HG03103 (cell line): ENCODE measurements around the gene SOX14.

ENCODE experiments used
- ATAC-seq: cut with Tn5 transposase; IDR thresholded peaks from one replicate; pipeline ENCODE4 v1.9.1; 2021; ENCODE audit warnings: low read depth; ENCODE audit not compliant: unreplicated experiment

The SOX14 gene

DNA sequence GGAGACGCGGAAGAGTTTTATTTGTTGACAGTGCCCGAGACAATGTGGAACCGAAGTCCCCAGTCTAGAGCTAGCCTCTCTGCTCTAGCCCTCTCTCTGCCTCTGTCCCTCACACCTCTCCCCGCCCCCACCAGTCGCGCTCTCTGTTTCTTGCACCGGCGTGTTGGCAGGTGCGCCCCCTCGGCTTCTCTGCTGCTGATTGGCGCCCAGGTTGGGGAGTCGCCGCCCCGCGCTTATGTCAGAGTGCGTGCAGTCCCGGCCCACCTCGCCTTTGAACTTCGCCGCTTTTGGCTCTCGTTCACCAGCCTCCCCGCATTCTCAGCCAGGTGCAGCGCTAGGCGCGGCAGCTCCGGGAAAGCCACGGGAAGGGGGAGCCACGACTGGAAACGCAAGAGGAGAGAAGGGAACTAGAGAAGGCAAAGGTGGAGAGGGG lies at the start of gene SOX14:
TSS of gene SOX14 (plus strand) at position 315 of the 433 bp plus-strand sequence. CDS start 470 bp downstream, outside the sequence.
- ATAC-seq = no peak

DNA sequence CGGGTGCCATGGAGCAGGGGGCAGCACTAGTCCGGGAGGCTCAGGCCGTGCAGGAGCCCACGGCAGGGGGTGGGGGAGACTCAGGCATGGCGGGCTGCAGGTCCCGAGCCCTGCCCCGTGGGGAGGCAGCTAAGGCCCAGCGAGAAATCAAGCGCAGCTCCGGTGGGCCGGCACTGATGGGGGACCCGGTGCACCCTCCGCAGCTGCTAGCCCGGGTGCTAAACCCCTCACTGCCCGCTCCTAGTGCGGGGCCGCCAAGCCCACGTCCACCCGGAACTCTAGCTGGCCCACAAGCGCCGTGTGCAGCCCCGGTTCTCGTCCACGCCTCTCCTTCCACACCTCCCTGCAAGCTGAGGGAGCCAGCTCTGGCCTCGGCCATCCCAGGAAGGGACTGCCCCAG lies 49.6 kb upstream of the SOX14 start:
- no peak for ATAC-seq

DNA sequence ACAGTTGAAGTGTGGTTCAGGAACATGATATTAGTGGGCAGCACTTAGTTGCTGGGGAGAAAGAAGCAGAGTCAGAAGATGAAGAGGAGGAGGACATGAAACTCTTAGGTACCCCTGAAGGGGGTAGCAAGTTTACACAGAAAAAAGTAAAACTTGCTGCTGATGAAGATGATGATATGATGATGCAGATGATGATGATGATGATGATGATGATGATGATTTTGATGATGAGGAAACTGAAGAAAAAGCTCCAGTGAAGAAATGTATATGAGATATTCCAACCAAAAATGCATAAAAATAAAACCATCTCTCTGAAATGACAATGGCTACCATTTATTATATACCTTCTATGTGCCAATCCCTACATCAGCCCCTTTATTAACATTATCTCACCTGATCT lies 39.9 kb upstream of the SOX14 start:
- ATAC-seq = no peak

DNA sequence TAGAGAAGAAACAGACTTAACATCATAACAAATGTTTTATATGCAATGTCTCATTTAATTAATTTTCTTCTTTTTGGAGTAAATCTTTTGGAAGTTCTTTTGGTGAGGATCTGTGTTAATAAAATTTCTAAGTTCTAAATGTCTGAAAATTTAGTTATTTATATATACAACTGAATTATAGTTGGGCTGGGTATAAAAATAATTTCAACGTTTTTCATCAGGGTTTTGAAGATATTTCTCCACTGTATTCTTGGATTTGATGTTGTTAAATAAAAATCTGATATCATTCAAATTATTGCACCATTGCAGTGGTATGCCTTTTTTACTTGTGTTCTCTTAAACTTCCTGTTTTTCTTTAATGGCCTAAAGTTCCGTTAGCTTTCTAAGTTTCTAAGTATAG lies 26.9 kb upstream of the SOX14 start:
- no peak for ATAC-seq

DNA sequence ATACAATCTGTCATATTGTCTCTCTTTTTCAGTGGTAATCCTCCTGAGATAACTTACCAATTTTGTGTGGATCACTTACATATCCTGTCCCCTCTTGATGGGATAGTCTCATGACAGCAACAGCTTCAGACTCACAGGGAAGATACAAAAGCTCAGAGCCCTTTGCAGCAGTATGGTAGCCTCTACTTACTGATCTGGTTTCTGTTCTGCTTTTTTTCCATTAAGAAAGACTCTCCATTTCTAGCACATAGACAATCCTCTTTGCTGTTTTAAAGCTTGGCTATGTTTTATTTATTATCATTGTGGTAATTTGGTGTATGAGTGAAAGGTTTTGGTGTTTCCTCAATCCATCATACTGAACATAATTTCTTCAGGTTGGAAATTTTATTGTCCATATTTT lies 25.4 kb upstream of the SOX14 start:
- no peak for ATAC-seq

DNA sequence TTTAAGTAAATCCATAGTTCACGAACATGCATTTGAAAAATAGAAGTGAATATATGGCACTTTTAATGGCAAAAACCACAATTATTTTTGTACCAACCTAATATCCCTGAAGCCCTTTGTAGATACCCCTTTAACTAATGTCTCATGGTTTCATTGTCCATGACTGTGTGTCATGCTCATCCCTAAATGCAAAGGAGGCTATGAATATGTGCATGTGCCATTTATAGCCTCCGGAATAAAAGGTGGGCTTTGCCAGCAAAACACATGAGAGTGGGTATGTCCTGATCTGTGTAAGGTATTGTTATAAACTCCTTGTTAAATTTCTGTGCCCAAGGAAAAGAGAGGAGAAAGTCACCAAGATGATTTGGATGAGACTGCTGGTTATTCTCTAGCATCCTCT lies 20.5 kb upstream of the SOX14 start:
- no peak for ATAC-seq

DNA sequence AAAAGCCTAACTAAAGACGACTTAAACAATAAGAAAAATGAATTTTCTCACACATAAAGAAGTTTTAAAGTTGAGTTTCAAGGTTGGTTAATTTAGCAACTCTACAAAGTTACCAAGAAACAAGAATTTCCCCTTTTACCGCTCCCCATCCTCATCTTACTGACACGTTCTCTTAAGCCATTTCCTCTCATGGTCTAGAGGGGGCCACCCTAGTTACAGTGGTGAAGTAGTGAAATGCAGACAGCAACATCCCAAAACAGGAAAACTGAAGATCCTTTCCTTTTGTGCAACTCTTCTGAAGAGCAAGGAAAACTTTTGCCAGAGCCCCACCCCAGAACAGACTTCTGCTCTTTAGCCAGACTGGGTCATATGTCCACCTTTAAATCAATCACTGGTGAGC lies 17.3 kb upstream of the SOX14 start:
- no peak for ATAC-seq

DNA sequence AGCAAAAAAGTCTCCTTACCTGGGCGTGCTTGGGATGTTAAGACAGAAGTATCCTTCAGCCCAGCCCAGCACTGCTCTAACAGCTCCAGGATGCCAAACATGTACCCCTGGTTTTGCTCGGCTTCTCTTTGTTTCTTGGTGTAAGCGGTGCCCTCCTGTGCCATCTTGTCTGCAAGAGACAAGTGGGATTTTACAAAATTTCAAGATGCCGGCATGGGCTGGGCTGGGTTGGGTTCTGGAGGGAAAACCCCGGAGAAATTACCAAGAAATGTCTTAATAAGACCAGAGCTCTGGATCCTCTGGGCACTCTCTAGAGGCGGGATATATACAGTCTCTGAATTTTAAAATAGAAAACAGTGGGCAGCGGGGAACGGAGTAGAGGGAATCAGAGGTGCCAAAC lies 4.6 kb upstream of the SOX14 start:
- no peak for ATAC-seq

DNA sequence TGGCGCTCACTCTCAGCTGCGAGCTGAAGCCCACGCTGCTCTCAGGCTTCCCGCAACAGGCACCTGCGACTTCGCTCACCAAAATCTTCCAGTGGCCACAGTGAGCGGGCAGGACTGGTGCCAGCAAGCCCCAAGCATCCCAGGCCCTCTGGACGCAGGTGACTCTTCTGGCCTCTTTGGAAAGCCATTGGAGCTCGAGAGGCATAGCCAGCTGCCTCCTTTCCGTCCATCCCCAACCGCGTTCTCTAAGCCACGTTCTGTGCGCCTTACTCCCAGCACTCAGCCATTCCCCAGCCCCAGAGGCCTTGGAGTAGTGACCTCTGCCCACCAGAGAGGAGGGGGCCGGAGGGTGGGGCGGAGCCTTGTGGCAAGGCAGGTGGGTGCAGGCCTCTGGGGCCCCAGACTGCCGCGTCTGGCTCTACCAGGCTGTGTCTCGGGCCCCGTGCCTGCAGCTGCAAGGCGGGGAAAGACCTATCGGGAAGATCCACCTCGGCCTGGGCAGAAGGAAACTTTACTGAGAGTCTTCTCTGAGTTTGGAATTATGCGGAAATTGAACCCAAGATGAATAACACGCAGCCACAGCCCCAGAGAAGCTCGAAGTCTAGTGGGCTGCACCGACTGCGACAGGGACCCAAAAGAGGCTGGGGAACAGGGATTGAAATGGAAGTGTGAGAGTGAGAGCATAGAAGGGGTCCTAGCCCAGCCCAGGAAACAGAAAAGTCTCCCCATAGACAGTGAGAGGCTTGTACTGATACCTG lies 3.6 kb upstream of the SOX14 start:
- no peak for ATAC-seq

DNA sequence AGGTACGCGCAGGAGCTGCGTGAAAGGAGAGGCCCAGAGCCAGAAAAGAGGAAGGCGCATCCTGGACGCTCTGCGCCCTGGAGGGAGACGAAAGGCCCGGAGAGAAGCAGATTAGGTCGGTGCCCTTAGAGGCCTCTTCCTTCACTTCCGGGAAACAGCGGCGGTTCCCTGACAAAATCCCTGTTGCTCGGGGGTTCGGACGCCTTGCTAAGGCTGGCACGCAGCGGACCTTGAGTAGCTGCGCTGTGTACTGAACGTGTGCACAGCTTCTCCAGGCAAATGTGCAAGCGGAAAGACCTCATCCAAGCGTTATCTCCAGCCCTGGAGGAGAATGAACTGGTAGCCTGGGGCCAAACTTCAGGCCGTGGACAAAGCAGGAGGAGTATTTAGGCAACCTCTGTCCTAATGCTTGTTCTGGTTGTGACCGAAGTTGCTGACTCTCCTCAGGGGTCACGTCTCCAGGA lies 3.0 kb upstream of the SOX14 start:
- no peak for ATAC-seq

DNA sequence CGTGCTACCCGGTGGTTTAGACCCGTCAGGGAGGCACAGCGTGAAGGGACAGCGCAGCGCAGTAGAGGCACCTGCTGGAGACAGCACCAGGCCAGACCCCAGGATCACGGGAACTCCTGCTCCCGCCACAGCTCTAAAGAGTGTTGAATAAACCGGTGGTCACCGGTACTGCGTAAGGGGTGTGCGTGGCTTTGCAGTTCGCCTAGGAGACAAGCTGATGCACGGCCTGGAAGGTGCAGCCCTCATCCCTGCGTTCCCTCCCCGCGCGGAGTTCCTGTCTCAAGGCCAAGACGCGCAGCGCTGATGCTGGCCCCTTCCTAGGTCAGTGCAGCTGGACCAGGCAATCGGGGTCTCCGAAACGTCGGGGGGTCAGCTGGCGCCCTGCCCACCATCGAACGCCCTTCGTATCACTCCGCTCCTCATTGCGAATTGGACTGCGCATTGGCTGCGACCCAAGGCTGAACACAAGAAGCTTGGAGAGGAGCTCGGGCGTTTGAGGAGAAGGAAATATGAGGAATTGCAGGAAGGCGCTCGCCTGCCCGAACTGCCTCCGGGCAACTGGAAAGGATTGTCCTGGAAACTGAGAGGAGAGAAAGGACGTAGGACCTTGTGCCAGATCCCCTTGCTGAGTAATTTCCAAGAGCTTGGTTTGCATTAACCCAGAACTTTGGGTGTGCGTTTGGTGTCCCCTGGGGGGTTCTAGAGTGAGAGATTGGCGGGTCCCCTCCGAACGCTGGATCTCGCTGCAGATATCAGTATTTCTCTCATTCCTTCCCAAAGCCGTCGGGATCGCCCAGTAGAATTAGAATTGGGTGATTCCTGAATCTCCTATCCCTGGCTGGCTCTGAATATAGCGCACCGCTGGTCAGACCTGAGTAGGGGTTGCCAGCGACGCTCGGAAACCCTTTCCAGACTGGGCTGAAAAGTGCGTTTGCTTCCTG lies 2.3 kb upstream of the SOX14 start:
- ATAC-seq = no peak

DNA sequence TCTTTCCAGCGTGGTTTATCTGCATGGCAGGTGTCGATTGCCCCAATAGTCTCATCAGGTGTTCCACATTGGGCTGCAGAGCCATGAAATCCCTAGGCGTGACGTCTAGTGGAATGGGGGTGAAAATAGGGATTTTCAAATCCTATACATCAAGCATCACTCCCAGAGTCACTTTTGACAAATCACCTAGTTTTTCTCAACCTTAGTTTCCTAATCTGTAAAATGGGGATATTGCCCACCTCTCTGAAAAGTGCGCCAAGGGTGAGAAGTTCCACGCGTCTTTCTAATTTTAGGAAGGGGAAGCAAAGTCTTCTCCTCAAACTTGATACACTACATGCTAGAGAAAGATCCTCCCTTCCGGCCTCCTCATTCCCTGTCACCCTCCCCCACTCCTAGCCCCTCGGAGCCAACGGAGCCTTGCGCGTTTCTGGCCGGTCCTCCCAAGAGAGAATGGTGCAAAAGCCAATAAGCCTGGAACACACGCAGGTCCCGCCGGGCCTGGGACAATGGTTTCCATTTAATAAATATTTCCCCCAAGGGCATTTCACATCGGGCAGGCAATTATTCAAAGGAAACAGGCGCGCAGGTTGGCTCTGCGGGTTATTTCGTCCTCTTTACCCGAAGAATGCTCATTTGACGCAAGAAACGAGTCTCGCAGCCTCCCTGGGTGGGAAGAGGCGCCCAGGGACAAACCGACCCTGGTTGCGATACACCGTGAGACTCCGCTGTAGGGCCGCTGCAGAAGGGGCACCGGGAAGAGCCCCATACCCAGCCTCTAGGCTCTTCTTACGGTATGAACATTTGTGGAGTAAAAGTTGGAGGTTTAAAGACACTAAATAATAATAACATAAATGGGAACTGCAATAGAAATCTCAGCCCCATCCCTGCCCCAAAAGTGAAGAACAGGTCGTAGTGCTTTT lies 1.2 kb upstream of the SOX14 start:
- ATAC-seq = no peak

DNA sequence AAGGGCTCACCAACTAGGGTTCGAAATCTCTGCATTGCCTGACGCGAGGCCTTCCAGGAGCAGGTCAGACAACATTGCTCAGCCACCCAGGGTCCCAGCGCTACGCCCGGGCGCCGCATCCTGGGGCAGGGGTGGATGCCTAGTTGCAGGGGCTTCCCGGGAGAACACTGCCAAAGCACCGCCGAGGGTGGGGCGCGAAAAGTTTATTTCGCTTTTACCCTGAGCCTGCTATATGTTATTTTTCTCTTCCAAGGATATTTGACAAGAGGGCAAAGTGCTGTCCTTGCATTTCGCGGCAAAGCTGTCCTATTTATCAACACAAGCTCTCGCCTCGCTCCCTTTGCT lies 549 bp upstream of the SOX14 start:
- no peak for ATAC-seq

DNA sequence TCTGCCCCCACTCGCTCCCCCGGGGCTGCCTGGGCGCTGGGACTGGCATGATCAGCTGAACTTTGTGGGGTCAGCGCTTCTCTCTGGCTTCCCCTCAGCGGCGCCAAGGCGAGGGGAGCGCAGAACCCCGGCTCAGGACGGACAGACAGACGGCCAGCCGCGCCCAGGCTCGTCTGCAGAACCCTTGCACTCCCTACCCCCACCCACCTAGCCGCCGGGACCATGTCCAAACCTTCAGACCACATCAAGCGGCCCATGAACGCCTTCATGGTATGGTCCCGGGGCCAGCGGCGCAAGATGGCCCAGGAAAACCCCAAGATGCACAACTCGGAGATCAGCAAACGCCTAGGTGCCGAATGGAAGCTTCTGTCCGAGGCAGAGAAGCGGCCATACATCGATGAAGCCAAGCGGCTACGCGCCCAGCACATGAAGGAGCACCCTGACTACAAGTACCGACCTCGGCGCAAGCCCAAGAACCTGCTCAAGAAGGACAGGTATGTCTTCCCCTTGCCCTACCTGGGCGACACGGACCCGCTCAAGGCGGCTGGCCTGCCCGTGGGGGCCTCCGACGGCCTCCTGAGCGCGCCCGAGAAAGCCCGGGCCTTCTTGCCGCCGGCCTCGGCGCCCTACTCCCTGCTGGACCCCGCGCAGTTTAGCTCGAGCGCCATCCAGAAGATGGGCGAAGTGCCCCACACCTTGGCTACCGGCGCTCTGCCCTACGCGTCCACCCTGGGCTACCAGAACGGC lies 621 bp downstream of the SOX14 start:
- no peak for ATAC-seq

DNA sequence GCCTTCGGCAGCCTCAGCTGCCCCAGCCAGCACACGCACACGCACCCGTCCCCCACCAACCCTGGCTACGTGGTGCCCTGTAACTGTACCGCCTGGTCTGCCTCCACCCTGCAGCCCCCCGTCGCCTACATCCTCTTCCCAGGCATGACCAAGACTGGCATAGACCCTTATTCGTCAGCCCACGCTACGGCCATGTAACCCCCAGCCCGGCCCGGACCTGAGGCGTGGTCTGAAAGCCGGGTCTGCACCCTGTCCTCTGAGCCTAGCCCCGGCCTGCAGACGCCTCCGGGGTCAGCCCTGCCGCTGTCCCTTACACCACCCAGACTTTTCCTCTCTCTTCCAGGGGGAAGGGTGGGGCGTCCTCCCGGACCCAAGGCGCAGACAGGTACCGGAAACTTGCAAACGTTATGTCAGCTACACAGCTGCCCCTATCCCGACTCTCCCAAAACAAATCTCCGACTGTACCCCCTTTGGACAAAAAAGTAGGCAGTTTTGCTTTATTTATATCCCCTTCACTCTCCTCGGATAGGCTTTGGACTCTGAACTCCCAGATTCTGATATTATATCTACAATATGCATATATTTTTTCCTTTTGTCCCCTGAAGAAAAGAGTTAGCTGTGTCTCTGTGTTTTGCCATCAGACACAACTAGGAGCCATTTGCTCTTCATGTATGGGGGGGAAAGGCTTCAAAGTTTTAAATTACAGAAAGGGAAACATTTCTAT lies 1.4 kb downstream of the SOX14 start:
- ATAC-seq = no peak

DNA sequence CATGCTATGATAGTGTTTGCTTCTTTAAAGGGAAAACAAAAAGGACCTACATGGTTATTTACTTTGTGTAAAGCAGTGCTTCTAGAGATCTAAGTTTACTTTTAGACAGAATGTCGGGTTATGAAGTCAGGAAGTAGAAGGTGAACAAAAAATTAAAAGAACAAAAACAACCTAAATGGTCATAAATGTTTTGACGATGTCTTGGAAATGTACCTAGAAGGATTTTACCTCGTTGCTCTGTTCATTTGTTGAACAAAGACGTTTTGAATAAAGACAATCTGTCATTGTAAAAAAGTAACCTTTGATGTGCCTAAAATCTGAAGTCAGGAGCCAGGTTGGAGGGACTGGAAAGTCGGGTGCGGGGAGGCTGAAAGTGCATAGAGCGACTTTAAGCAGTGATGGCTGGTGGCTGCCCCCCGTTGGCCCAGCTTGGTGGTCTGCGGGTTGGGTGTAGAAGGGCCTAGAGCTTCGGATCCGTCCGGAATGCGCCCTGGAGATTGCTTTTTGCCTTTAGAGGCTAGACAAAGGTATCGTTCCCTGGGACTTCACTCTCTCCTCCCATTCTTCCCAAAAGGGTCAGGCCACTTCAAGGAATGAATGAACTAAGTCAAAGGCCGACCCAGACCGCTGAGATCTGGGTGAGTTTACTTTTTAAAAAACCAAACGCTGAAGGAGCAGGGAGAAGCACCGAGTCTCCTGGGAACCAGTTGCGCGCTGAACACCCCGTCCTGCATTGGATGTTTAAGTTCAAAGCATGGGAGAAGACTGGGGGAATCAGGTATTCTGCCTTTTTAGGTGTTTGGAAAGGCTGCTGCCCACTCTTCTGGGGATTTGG lies 2.1 kb downstream of the SOX14 start:
- no peak for ATAC-seq

DNA sequence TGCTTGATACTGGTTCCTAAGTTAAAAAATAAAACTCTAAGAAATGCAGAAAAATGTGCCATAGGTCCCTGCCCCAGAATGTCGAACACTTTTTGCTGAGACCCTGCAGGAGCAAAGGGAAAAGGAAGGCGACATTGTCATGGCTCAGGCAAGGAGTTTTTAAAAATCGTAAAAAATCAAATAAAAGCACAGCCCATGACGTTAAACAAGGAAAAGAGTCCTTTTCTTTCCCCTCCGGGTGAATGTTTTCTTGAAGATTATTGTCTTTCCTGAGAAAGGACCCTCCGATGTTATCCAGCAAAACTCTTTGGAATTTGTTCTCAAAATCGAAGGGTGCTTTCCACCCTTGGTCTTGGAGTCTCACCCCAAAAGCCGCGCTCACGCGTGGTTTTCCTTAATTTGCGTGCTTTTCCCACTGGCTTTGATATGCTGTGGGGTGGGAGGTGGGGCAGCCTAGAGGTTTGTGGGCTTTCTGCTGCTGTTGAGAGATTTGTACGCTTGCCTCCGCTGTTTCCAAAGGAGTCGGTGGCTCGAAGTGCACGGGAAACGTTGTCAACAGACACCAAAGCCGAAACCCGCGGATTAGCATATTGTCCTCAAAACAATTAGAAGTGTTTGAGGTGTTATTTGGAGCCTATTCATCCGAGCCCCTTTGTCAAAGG lies 2.9 kb downstream of the SOX14 start:
- no peak for ATAC-seq
